ENCODE data around the gene SKA1.
"Not testable (repeated sequence)": the region's sequence is repeated elsewhere in the genome, so short reads cannot be mapped to it uniquely, and the experiment has no call there.

Gene SKA1

GRCh38 chr18:50432915-50433314, 58.1 kb downstream of the SKA1 start:
- no peak for DNase-seq

GRCh38 chr18:50436742-50437141, 61.9 kb downstream of the SKA1 start:
- not testable (repeated sequence) for DNase-seq

GRCh38 chr18:50439460-50440015, 64.7 kb downstream of the SKA1 start:
- no peak for DNase-seq

DNA sequence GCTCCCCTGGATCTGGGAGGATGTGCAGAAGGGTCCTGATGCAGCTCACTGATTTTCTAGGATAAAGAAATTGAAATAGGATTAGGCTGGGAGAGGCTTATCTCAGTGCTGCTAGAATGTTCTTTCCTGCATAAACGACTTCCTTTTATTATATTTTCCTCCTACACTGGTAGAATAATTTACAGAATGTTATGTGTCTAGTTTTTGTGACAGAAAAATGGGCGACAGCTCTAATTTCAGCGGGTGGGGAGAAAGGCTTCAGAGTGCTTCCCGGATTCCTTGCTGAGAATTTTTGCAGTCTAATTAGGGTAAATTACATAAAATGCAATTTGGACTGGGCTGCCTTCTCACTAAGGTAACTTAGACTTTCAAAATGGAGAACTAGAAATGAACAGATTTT, 66.2 kb downstream of the SKA1 start:
- DNase-seq: no peak

GRCh38 chr18:50441501-50441900, 66.7 kb downstream of the SKA1 start:
- DNase-seq: no peak

Data from activated T-cell treated with anti-CD3 and anti-CD28 coated beads, Interleukin-2, amount 50 U/mL, for 1 hour (primary cell).